KMS-11 (cell line): Measurements from ENCODE around the gene HOXB13.

Experiments used
- H2AFZ ChIP-seq: fragments of 200-600 bp; sonication (generic); 2 replicates; pipeline ENCODE4 v1.6.1; 2016; ENCODE audit warnings: antibody characterized with exemption, mixed run types, low read depth
- H3K27ac ChIP-seq: fragments of 200-600 bp; sonication (generic); 2 replicates; pipeline ENCODE4 v1.6.1; 2016; ENCODE audit warnings: mild to moderate bottlenecking, mixed run types
- H3K27me3 ChIP-seq: fragments of 200-600 bp; sonication (generic); 2 replicates; pipeline ENCODE4 v1.6.1; 2017; ENCODE audit warnings: mild to moderate bottlenecking, low read depth, mixed run types, moderate library complexity; ENCODE audit not compliant: insufficient read depth
- H3K36me3 ChIP-seq: fragments of 200-600 bp; sonication (generic); 2 replicates; pipeline ENCODE4 v1.6.1; 2017; ENCODE audit warnings: mild to moderate bottlenecking, mixed run types; ENCODE audit not compliant: insufficient read depth
- H3K4me1 ChIP-seq: fragments of 200-600 bp; sonication (generic); 2 replicates; pipeline ENCODE4 v1.6.1; 2016; ENCODE audit warnings: mild to moderate bottlenecking, low read depth, mixed run types; ENCODE audit not compliant: poor library complexity, severe bottlenecking
- H3K4me2 ChIP-seq: fragments of 200-600 bp; sonication (generic); 2 replicates; pipeline ENCODE4 v1.7.0; 2016; ENCODE audit warnings: mild to moderate bottlenecking, mixed run types
- H3K4me3 ChIP-seq: fragments of 200-600 bp; sonication (generic); IDR thresholded peaks from 2 replicates; pipeline ENCODE4 v1.6.1; 2017; ENCODE audit warnings: low read depth, low read length, mixed read lengths; ENCODE audit not compliant: insufficient read depth
- H3K79me2 ChIP-seq: fragments of 200-600 bp; sonication (generic); 2 replicates; pipeline ENCODE4 v1.6.1; 2016; ENCODE audit warnings: low read depth, mixed run types; ENCODE audit not compliant: insufficient read depth
- H3K9ac ChIP-seq: fragments of 200-600 bp; sonication (generic); 2 replicates; pipeline ENCODE4 v1.6.1; 2016; ENCODE audit warnings: mild to moderate bottlenecking, mixed run types
- H4K20me1 ChIP-seq: fragments of 200-600 bp; sonication (generic); 2 replicates; pipeline ENCODE4 v1.6.1; 2016; ENCODE audit warnings: mild to moderate bottlenecking, mixed run types; ENCODE audit not compliant: insufficient read depth
- TF ChIP-seq, protein P1 (sequence below): fragments of 200-600 bp; sonication (generic); conservative IDR thresholded peaks from 2 replicates; pipeline ENCODE4 v1.6.1; 2017; ENCODE audit warnings: low read depth, mild to moderate bottlenecking, antibody characterized with exemption, low read length, moderate library complexity, mixed read lengths

HOXB13 gene

DNA sequence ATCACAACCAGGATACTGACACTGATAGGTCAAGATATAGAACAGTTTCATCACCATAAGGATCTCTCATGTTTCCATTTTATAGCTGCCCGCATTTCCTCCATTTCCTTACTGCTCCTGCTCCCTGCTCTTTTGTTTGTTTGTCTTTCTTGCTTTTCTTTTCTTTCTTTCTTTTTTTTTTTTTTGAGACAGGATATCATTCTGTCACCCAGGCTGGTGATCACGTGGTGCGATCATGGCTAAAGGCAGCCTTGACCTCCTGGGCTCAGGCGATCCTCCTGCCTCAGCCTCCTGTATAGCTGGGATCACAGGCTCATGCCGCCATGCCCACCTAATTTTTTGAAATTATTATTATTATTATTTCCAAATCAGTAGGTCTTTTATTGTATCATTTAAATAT, 37.9 kb downstream of the HOXB13 start:
- TF ChIP-seq, protein P1, sequence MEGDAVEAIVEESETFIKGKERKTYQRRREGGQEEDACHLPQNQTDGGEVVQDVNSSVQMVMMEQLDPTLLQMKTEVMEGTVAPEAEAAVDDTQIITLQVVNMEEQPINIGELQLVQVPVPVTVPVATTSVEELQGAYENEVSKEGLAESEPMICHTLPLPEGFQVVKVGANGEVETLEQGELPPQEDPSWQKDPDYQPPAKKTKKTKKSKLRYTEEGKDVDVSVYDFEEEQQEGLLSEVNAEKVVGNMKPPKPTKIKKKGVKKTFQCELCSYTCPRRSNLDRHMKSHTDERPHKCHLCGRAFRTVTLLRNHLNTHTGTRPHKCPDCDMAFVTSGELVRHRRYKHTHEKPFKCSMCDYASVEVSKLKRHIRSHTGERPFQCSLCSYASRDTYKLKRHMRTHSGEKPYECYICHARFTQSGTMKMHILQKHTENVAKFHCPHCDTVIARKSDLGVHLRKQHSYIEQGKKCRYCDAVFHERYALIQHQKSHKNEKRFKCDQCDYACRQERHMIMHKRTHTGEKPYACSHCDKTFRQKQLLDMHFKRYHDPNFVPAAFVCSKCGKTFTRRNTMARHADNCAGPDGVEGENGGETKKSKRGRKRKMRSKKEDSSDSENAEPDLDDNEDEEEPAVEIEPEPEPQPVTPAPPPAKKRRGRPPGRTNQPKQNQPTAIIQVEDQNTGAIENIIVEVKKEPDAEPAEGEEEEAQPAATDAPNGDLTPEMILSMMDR: no peak
- no peak overlapping the region for H3K4me2 ChIP-seq
- no peaks in the 10 kb centered on the region for H4K20me1 ChIP-seq
- H3K27me3 ChIP-seq: no peaks in the 10 kb centered on the region
- H3K9ac ChIP-seq: no peak overlapping the region
- no peak overlapping the region for H3K4me3 ChIP-seq
- no peaks in the 10 kb centered on the region for H3K4me1 ChIP-seq
- no peak overlapping the region for H2AFZ ChIP-seq
- no peak overlapping the region for H3K27ac ChIP-seq
- H3K79me2 ChIP-seq: no peaks in the 10 kb centered on the region
- H3K36me3 ChIP-seq: no peaks in the 10 kb centered on the region

DNA sequence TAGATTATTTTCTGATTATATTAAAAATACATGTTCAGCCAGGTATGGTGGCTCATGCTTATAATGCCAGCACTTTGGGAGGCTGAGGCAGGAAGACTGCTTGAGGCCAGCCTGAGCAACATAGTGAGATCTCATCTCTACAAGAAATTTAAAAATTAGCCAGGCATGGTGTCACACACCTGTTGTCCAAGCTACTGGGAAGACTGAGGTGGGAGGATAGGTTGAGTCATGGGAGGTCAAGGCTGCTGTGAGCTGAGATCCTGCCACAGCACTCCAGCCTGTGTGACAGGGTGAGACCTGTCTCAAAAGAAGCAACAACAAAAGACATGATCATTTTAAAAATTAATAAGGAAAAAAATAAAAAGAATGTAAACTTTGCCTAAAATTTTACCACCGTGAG, 46.9 kb downstream of the HOXB13 start:
- TF ChIP-seq, protein P1: no peak
- H3K27me3 ChIP-seq: no peaks in the 10 kb centered on the region; the same call in 1 of the 2 replicates
- H3K4me2 ChIP-seq: no peak overlapping the region
- H3K27ac ChIP-seq: no peak overlapping the region
- no peaks in the 10 kb centered on the region for H3K4me1 ChIP-seq
- H3K79me2 ChIP-seq: no peaks in the 10 kb centered on the region
- H2AFZ ChIP-seq: no peak overlapping the region
- no peak overlapping the region for H3K9ac ChIP-seq
- H3K4me3 ChIP-seq: no peak overlapping the region
- H4K20me1 ChIP-seq: no peaks in the 10 kb centered on the region
- no peaks in the 10 kb centered on the region for H3K36me3 ChIP-seq

DNA sequence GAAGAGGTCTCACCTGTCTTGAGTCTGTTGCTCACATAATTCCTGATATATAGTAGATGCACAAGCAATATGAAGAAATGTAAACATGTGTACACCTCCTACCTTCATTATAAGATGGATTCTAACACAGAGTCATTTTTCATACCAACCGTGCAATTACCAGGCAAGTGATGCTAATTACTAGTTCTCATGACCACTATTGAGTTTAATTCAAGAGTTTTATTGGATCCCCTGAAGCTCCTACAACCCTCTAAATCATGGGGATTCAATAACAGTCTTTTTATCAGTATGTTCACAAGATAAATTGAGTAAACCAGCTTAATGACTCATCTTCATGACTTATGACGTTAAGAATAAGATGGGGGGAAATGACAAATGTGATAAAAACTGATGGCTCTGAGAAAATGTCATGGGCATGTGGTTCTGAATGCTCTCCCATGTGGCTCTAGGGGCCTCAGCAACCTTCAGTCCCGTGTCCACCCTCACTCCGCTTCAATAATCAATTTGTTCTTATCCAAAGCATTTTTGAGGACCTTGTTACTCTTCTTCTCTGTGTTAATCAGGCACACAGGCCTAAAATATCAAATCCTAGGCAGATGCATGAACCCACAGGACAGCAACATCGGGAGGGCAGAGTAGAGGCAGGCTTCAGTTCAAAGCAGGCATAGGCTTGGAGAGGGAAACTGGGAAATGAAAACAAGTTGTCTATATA, 49.0 kb downstream of the HOXB13 start:
- H3K27me3 ChIP-seq: no peaks in the 10 kb centered on the region; the same call in 1 of the 2 replicates
- H3K4me1 ChIP-seq: no peaks in the 10 kb centered on the region
- H4K20me1 ChIP-seq: no peaks in the 10 kb centered on the region
- H3K79me2 ChIP-seq: no peaks in the 10 kb centered on the region
- TF ChIP-seq, protein P1: no peak
- no peak overlapping the region for H3K27ac ChIP-seq
- H3K36me3 ChIP-seq: no peaks in the 10 kb centered on the region
- H3K4me2 ChIP-seq: no peak overlapping the region
- H3K9ac ChIP-seq: no peak overlapping the region
- no peak overlapping the region for H3K4me3 ChIP-seq
- H2AFZ ChIP-seq: no peak overlapping the region

DNA sequence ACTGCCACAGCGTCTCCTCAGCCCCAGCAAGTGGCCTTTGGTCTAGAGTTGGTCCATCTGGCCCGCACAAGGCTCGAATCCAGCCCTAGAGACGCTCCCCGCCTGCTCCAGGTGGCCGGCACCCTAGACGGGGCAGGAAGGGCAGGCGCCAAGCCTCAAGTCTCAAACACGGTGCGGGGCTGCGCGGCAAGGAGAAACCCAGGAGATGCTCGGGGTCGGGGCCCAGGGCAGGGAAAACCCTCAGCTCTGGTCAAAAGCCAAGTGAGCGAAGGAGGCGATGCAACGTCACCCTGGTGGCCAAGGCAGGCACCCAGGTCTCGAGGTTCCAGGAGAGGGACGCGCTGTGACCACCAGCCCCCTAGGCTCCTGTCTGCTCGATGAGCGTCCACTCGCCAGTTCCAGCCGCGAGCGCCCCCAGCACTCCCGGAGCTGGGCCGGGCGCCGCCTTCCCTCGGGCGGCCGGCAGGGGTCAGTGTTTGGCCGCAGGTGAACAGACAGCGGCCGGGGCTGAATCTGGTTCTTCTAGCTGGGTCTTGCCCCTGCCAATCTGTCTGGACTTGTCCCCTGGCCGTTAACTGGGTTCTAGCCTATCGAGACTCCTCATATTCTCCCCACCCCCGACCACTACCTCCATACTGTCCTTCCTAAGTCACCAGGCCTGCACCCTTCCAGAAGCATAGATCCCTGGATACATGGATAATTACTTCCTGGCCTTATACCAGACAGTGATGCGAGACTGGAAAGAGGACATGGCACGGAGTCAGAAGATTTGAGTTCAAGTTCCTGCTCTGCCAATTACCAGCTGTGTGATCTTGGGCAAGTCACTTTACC, 50.2 kb downstream of the HOXB13 start:
- Histone ChIP-seq H3K36me3 (no peaks in the 10 kb centered on the region), H4K20me1 (no peaks in the 10 kb centered on the region), H2AFZ (peak overlapping the region; percentile 58), H3K9ac (no peak overlapping the region), H3K79me2 (no peaks in the 10 kb centered on the region), H3K4me1 (no peaks in the 10 kb centered on the region), H3K4me3 (no peak overlapping the region), H3K27ac (no peak overlapping the region), H3K4me2 (peak overlapping the region; percentile 51), H3K27me3 (no peaks in the 10 kb centered on the region; the same call in 1 of the 2 replicates)
- TF ChIP-seq, protein P1: peak; percentile 93
